ENCODE data around the gene AXL.

Gene AXL

DNA sequence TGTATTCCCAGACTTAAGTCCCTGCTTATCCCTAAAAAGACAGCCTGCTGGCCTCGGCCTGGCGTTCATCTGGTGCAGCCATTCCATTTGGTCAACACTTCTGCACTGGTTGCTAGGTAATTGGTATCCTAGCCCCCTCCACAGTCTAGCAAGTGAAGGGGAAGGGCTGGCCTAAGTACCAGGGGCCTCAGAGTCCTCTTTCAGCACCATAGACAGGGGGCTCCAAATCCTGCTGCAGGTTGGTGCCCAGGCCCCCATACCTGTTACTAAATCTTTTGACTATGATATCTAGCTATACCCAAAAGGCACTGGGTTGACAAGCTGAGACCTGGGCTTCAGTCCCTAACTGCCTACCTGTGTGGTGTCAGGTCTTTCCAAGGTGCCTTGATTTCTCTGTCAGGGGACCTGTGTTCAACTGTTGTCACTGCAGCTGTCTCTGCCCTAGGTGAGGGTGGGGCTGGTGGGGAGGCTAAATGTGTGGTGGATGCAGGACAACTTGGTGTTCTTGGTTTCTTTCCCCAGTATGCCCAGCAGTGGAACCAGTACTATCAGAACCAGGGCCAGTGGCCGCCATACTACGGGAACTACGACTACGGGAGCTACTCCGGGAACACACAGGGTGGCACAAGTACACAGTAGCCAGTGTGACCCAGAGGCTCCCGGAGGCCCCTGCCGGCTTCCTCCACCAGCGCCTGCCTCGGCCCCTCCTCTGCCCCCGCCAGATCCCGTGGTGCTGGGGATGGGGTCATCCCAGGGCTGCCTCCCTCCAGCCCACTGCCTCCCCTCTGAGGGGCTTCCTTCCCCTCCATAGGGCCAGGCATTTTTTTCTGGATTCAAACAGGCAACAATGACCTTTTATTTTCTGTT is 87.1 kb downstream of the AXL start:
- in situ Hi-C loops (cut with MboI; ENCODE audit: low sequenced_read_pairs), result no loop called here

DNA sequence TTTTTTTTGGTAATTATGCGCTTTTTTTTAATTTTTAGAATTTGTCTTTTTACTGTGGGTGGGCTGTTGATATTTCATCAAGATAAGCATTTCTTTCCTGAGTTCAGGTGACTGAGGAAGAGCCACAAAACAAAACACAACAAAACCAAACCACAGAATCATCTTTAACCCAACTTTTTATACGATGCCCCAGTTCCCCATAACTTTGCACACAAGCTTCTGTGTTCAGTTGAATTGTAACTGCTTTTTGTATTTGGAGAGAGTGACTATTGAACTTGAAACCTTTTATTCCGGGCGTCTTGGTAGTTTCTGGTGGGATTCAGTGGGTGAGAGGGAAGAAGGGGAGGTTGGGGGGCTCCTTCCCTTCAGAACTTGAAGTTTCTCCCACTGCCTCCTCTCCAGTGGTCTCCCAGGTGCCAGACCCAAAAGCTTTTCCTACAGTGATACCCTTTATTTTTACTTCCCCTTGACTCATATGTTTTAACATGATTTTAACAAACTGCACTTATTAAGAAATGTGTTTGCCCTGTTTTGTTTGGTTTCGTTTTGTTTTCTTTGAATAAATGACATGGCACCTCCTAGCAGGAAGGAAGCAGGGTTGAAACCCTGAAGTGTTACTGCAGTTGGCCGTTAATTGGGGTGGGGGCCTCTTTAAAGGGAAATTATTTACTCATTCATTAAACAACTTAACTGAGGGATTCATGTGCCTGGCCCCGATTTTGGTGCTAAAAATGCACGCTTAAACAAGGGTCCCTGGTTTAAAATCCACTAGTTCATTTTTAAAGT is 88.3 kb downstream of the AXL start:
- in situ Hi-C loops (cut with MboI; ENCODE audit: low sequenced_read_pairs), result no loop called here

DNA sequence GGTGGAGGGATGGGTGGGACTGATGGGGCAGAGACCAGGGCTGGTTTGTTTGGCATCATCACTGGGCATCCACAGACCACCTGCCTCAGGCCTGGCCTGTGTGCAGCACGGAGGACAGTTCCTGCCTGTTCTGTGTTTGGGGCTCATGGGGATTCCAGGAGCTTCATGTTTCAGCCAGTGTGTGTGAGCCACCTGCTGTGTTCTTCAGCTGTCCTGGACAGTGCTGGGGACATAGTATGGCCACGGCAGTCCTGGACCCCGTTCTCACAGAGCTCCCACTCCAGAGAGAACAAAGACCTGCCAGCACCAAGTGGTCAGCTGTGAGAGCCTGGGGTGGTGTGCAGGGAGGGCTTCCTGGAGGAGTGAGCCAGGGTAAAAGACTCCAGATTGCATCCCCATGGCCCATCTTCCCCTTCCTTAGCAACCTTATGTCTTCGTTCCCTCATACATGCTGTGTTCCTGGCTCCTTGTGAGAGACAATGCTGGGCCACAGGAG is 89.0 kb downstream of the AXL start:
- in situ Hi-C loops (cut with MboI; ENCODE audit: low sequenced_read_pairs), result no loop called here

DNA sequence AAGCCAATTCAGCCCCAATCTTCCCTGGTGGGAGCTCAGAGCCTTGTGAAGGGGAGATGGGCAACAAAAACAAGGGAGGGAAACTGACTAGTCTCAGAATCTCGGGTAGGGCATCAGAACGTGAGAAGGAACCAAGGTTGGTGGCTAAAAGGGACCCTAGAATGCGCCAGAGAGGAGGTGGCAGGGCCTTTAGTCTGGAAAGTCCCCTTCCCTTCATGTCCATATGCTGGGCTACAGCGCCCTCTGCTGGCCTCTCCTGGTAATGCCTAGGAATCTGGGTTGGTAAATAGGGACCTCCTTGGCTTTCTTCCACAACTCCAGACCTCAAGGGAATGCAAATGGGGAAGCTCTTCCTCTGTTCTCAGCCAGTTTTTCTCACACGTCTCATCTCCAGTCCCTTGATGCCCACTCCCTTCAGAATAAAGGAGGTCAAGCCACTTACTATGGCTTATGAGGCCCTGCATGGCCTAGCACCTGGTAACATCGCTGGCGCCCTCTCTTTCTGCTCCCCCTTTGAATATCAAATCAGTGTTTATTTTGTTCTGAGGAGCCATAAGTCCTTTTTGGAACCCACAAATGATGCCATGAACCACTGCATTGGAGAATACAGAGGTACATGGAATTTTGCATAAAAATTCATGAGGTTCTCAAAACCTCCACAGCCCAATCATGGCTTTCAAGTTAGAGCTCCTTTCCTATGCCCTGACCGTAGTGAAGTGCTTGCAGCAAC is 89.6 kb downstream of the AXL start:
- in situ Hi-C loops (cut with MboI; ENCODE audit: low sequenced_read_pairs), result no loop called here

DNA sequence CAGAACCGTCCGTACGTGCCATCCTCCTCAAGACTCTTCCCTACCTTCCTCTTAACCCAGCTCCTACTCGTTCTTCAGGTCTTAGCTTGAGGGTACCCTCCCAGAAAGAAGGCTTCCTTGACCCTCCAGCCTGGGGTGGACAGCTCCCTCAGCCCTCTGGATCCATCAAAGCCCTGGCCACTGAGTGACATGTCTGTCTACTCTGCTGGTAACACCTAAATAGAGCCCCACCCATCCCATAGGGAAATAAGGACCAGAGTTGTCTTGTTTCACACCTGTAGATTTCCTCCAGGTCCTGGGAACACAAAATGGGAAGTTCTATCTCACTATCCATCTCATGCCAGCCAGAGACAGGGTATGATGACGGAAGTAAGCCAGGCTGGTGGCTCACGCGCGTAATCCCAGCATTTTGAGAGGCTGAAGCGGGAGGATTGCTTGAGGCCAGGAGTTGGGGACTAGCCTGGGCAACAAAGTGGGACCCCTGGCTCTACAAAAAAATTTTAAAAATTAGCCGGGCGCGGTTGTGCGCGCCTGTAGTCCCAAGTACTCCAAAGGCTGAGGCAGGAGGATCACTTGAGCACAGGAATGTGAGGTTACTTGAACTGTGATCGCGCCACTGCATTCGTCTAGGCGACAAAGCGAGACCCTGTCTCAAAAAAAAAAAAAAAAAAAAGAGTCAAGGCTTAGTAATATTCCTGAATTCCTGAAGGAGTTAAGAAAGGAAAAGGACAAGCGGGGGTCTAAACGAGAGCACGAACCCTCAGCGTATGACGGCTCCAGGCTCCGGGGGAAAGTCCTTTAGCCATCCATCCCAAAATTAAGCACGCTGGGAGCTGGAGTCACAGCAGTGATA is 90.4 kb downstream of the AXL start:
- in situ Hi-C loops (cut with MboI; ENCODE audit: low sequenced_read_pairs), result no loop called here

DNA sequence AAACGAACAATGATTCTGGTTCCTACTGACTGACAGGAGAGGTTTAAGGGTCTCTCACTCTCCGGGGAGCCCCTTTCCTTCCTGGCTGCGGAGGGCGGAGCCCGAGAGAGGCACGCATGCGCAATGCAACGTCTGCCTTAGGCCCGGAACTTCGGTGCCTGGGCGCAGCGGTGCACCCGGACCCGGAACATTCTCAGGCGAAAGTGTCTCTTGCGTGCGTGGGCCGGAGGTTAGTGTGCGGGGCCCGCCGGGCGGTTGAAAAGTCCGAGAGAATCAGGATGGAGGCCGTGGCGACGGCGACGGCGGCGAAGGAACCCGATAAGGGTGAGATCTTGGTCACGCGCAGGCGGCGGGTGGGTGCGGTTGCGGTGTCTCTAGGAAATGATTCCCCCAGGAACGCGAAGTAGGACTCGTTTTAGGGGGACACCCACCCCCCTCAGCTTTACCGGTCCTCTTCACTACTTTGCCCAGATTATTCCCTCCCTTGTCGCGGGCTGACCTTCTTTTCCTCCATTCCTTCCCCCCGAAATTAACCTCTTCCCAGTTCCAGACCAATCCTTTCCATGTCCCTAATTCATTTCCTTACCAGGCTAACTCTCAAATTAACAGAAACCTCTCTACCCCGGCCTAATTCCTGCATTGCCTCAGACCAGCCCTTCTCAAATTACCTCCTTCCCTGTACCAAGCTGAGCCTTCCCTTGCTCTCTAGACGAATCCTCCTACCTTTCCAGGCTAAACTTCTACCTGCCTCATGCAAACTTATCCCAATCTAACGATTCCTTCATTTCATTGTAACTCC is 91.2 kb downstream of the AXL start, which contains the start of gene CCDC97:
Gene CCDC97, plus strand, starts transcription at position 140 of the 799 bp plus-strand sequence. Its CDS starts 139 bp downstream, at position 279.
- in situ Hi-C loops (cut with MboI; ENCODE audit: low sequenced_read_pairs), result no loop called here

DNA sequence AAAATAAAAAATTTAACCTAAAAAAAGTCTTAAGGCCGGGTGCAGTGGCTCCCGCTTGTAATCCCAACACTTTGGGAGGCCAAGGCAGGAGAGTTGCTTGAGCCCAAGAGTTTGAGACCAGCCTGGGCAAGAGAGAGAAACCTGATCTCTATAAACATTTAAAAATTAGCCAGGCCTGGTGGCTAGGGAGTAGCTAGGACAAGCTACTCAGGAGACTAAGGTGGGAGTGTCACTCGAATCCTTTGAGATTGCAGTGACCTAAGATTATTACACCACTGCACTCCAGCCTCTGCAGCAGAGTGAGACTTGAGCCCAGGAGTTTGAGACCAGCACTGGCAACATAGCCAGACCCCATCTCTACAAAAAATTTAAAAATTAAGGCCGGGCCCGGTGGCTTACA is 92.0 kb downstream of the AXL start:
- in situ Hi-C loops (cut with MboI; ENCODE audit: low sequenced_read_pairs), result no loop called here
